ENCODE measurements around the gene LRRC55.

LRRC55 gene

GRCh38 chr11:57240757-57241156, 59.0 kb downstream of the LRRC55 start:
- no peak for TF ChIP-seq CTCF (conservative IDR thresholded peaks at IDR 0.05; ENCODE audit: low read depth, low read length)
- DNase-seq (ENCODE audit: low read depth): no peak
- H3K4me3 ChIP-seq (ENCODE audit: low read depth, low read length): no peak overlapping the region

All from choroid plexus epithelial cell (primary cell).